Iris pigment epithelial cell (primary cell): ENCODE measurements around the gene ZNF280A.
A peak's percentile ranks its signal among the peaks of the same experiment; 100 is the strongest.
"Not testable (repeated sequence)": the region's sequence is repeated elsewhere in the genome, so short reads cannot be mapped to it uniquely, and the experiment has no call there.

ENCODE experiments used
- DNase-seq: peaks from one replicate; pipeline ENCODE4 v3.0.0-alpha.2; 2011; ENCODE audit warnings: low read depth

ZNF280A gene

GRCh38 chr22:22545084-22545483, 25.0 kb upstream of the ZNF280A start:
- no peak for DNase-seq

- no peak for DNase-seq
Measured at GRCh38 chr22:22538226-22538989, 18.3 kb upstream of the ZNF280A start.

- DNase-seq = no peak
Measured at GRCh38 chr22:22536916-22537315, 16.8 kb upstream of the ZNF280A start.

- DNase-seq = no peak
Measured at GRCh38 chr22:22536515-22536914, 16.4 kb upstream of the ZNF280A start.

DNA sequence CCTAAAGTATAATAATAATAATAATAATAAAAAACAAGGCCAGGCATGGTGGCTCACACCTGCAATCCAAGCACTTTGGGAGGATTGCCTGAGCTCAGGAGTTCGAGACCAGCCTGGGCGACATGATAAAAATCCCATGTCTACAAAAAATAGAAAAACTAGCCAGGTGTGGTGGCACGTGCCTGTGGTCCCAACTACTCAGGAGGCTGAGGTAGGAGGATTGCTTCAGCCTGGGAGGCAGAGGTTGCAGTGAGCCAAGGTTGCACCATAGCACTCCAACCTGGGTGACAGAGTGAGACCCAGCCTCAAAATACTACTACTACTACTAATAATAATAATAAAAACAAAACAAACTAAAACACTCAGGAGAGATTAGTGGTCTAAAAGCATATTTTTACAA, 15.6 kb upstream of the ZNF280A start:
- DNase-seq = no peak

DNA sequence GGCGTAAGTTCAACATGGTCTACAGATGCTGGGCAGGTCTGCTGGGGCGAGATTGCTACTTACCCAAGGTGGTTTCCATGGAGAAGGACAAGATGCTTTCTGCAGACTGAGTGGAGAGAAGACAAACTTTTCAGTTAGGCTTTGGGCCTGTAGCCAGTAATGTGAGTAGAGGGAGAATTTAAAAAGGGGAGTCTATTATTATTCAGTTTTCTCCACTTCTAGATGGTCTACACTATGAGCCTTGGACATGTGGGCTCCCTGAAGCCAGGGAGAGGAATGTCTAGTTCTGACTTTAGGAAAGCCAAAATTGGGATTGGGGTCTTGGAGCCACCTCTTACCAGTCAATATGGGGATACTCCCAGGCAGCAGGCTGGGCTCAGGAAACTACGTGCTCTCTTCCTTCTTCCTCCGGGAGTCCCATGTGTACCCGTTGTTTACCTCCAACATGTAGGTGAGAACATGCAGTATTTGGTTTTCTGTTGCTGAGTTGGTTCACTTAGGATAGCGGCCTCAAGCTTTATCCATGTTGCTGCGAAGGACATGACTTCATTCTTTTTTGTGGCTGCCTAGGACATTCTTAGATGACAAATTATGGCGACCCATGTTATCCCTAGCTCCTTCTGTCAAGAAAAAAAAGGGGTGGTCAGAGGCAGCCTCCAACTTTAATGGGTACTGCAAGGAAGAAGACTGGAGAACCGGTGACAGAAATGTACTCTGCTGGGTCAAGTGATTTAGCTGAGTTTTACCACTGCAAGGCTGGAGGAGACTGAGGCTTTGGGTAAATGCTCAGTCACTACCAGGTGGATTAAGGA, 14.7 kb upstream of the ZNF280A start:
- DNase-seq = no peak

- no peak for DNase-seq
Measured at GRCh38 chr22:22533863-22534262, 13.8 kb upstream of the ZNF280A start.

GRCh38 chr22:22533417-22533816, 13.3 kb upstream of the ZNF280A start:
- DNase-seq = no peak

- DNase-seq = not testable (repeated sequence)
Measured at GRCh38 chr22:22532547-22533071, 12.5 kb upstream of the ZNF280A start.

GRCh38 chr22:22531770-22532546, 11.9 kb upstream of the ZNF280A start:
- no peak for DNase-seq

GRCh38 chr22:22528780-22529179, 8.7 kb upstream of the ZNF280A start:
- no peak for DNase-seq

GRCh38 chr22:22527312-22527711, 7.2 kb upstream of the ZNF280A start:
- DNase-seq = no peak

DNA sequence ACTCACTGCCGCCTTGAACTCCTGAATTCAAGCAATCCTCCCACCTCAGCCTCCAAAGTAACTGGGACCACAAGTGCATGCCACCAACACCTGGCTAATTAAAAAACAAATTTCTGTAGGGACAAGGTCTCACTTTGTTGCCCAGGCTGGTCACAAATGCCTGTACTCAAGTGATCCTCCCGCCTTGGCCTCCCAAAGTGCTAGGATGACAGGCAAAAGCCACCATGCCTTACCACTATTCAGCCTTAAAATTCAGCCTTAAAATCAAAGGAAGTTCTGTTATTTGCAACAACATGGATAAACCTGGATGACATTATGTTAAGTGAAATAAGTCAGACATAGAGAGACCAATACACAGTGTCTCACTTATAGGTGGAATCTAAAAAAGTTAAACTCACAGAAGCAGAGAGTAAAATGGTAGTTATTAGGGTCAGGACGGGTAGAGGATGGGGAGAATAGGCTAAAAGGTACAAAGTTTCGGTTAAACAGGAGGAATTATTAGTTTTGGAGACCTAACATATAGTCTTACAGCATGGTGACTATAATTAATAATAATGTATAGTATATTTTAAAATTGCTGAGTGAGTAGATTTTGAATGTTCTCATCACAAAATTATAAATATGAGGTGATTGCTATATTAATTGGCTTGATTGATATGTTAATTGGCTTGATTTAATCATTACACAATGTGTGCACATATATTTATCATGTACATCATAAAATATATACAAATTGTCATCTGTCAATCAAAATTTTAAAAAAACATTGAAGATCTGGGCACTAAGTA, 6.2 kb upstream of the ZNF280A start:
- no peak for DNase-seq

GRCh38 chr22:22523494-22523893, 3.4 kb upstream of the ZNF280A start:
- DNase-seq = no peak

- no peak for DNase-seq
Measured at GRCh38 chr22:22521631-22522030, 1.6 kb upstream of the ZNF280A start.

- peak; percentile 55 for DNase-seq
Measured at GRCh38 chr22:22520667-22521602, 865 bp upstream of the ZNF280A start.

DNA sequence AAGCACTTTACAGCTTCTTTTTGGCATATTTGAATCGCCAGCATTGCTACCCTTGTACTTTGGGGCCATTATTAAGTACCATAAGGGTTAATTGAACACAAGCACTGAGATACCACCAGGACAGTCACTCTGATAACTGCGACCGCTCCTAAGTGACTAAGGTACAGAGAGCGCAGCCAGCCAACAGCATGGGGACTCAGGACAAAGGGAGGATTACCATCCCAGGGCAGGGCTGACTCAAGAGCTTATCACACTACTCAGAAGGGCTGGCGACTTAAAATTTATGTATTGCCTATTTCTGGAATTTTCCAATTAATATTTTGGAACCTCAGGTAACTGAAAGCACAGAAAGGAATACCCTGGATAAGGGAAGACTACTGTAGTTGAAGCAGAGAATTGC, 479 bp downstream of the ZNF280A start:
- no peak for DNase-seq

DNA sequence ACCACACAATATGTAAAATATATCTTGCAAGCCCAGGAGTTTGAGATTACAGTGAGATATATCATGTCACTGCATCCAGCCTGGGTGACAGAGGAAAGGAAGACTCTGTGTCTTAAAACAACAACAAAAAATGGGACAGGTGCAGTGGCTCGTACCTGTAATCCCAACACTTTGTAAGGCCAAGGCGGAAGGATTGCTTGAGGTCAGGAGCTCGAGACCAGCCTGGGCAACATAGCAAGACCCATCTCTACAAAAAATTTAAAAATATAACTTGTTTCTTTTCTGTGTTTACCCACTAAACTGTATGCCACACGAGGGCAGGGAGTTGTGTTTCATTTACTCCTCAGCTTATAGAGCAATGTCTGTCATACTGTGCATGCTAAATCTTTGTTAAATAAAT, 3.1 kb downstream of the ZNF280A start:
- no peak for DNase-seq

DNA sequence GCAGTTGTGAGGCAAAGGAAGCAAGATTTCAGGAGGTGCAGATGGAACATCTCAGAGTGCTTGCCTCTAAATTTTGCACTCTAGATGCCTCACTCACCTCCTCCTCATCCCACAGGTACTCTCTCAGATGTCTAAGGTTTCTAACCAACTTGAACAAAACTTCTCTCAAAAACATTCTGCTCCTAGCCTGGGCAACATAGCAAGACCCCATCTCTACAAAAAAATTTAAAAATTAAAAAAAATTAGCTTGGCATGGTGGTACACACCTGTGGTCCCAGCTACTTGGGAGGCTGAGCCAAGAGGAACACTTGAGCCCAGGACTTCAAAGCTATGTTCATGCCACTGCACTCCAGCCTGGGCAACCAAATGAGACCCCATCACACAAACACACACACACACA, 4.2 kb downstream of the ZNF280A start:
- no peak for DNase-seq

DNA sequence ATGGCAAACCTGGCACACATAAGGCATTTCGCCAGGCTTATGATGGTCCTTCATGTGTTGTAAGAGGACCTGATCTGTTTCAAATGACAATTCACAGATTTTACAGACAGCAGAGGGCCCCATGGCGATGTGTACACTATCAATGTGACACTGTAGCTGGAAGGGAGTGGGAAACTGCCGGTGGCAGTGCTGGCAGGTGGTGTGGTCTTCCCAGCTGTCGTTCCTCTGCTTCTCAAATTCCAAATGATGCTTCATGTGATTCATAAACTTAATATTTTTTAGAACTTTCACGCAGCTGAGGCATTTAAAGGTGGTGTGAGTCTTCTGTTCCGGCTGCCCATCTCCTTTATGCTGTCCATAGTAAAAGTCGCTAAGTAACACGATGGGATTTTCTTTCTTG, 5.6 kb downstream of the ZNF280A start:
- not testable (repeated sequence) for DNase-seq
